H1 (cell line): Measurements from ENCODE around the gene KCTD21. TPM values are rescaled to one million over a fixed set of nuclear protein-coding genes. Genes with fewer than 3 reads are reported as not detected.

Experiments
- CBX5 ChIP-seq: fragments of 300-800, 300-1000 bp; sonication (generic); IDR thresholded peaks from 2 replicates; pipeline ENCODE4 v1.7.1; 2016; ENCODE audit warnings: antibody characterized with exemption, low read length, low read depth
- RXRA ChIP-seq: IDR thresholded peaks from 2 replicates; pipeline ENCODE4 v1.6.1; 2011; ENCODE audit warnings: low read depth, mild to moderate bottlenecking, low read length, moderate library complexity; ENCODE audit not compliant: insufficient read depth
- polyA plus RNA-seq, 7 experiments: library from polyadenylated mRNA; depleted of rRNA in 3 of 7; stranded (reverse) in 5 of 7; unstranded in 2 of 7; fragments of >200 nt in 5 of 7; fragments of 200-250 nt in 2 of 7; gene quantifications; 1 replicate in 5 of 7; 2 replicates in 1 of 7; 4 replicates in 1 of 7; pipeline versions ENCODE4 v1.2.1 to v1.2.3, GENCODE V29; 2011 to 2013; ENCODE audit warnings: missing spikeins in 2 of 7, mixed read lengths in 2 of 7
- total RNA-seq: library from RNA; stranded (reverse); fragmentation: NEBNext Ultra II Directional; extraction: Animal tissue kit (Norgen Biotek cat#: 25700); gene quantifications from 2 replicates; pipeline ENCODE4 v1.2.1, GENCODE V29; 2021
- TF ChIP-seq, protein P1 (sequence below), 3 experiments: IDR thresholded peaks; 1 replicate in 2 of 3; 2 replicates in 1 of 3; pipeline versions ENCODE4 v1.5.1 to v1.6.1; 2011; ENCODE audit warnings: low read length in 3 of 3, mild to moderate bottlenecking in 3 of 3, inconsistent platforms in 2 of 3, low read depth in 1 of 3, moderate library complexity in 1 of 3; ENCODE audit not compliant: insufficient read depth in 1 of 3; ENCODE audit errors: control extremely low read depth in 1 of 3

KCTD21 gene
- total and polyA plus RNA-seq, 2 of the 8 experiments (the other 6 are each of a cell fraction or from before 2014, with no cell fraction given) = 3.2 to 4.1 TPM

DNA sequence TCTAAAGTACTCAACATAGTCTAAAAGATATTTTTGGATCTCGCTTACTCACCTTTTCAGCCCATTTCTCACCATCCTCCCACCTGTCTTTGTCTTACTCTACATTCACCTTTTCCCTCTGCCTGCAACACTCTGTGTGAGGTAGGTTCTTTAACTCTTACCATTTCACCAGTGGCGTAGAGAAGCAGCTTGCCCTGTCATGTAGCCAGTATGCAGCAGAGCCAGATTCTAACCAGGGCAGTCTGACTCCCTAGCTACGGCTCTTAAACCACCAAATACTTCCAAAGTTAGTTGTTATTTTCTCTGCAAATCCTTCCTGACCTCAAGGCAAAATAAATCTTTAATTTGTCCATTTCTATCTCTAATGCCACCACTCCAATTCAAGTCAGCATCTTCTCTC is 56.5 kb downstream of the KCTD21 start (continued):
- TF ChIP-seq, protein P1, sequence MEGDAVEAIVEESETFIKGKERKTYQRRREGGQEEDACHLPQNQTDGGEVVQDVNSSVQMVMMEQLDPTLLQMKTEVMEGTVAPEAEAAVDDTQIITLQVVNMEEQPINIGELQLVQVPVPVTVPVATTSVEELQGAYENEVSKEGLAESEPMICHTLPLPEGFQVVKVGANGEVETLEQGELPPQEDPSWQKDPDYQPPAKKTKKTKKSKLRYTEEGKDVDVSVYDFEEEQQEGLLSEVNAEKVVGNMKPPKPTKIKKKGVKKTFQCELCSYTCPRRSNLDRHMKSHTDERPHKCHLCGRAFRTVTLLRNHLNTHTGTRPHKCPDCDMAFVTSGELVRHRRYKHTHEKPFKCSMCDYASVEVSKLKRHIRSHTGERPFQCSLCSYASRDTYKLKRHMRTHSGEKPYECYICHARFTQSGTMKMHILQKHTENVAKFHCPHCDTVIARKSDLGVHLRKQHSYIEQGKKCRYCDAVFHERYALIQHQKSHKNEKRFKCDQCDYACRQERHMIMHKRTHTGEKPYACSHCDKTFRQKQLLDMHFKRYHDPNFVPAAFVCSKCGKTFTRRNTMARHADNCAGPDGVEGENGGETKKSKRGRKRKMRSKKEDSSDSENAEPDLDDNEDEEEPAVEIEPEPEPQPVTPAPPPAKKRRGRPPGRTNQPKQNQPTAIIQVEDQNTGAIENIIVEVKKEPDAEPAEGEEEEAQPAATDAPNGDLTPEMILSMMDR (IDR thresholded peaks at IDR 0.05; ENCODE audit: control extremely low read depth in 1 of 3, insufficient read depth in 1 of 3, low read depth in 1 of 3, low read length in 3 of 3) = no peak
- TF ChIP-seq RXRA (no peak), CBX5 (no peak)
